Measurements from ENCODE around the gene UTS2R. TPM values are rescaled to one million over a fixed set of nuclear protein-coding genes. Genes with fewer than 3 reads are reported as not detected.

UTS2R gene
- total RNA-seq, 1 experiment from 2014 or later: not detected

DNA sequence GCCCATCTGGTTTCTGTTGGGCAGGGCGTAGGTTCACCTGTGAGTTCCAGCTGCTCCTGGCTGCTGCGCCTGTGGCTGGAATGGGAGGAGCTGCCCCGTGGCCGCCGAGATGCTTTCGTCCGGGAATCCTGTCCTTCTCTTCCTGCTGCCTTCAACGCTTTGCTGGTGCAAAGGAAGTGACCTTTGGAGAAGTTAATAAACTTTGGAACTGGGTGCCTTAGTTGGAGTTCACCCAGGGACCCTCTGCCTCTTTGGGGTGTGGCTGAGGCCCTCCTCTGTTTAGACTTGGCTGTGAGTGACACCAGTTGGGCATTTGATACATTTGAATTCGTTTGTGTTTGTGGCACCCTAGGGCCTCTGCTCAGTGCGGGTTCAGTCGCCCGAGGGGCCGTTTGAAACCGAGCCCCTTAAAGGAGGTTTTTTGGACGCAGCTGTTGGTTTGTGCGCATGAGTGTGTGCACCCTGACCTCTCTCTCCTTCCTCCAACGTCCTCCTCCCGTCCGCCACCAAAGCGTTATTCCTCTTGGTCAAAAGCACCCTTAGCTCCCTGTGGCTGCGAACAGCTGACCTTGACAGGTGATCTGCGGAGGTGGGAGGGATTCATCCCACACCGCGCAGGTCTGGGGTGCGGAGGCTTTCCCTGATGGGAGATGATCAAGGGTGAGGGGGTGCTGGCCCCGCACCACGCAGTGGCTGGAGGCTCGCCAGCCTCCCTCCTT lies 29.0 kb upstream of the UTS2R start:
- Mint-ChIP-seq H3K4me1 (ENCODE audit: insufficient read depth, unreplicated experiment) (peaks cover 13% of the 10 kb centered on the region), H3K27ac (ENCODE audit: low read depth, unreplicated experiment) (no peak overlapping the region), H3K4me3 (ENCODE audit: unreplicated experiment) (no peak overlapping the region), H3K27me3 (ENCODE audit: insufficient read depth, unreplicated experiment) (no peaks in the 10 kb centered on the region), H3K9me3 (ENCODE audit: unreplicated experiment) (no peaks in the 10 kb centered on the region), H3K36me3 (ENCODE audit: insufficient read depth, unreplicated experiment) (no peaks in the 10 kb centered on the region)
- ChIA-PET POLR2A (interaction anchor here (0.7 to 1.1 kb wide), 4 partner anchors 10 to 151 kb away, joined by 3 to 6 read pairs (median 3); no protein-coding TSS in a partner anchor), CTCF (no interaction called here)
- intact Hi-C loops (cut with micrococcal nuclease): no loop called here
- no peak for DNase-seq (ENCODE audit: unreplicated experiment)
- TF ChIP-seq, protein P1, sequence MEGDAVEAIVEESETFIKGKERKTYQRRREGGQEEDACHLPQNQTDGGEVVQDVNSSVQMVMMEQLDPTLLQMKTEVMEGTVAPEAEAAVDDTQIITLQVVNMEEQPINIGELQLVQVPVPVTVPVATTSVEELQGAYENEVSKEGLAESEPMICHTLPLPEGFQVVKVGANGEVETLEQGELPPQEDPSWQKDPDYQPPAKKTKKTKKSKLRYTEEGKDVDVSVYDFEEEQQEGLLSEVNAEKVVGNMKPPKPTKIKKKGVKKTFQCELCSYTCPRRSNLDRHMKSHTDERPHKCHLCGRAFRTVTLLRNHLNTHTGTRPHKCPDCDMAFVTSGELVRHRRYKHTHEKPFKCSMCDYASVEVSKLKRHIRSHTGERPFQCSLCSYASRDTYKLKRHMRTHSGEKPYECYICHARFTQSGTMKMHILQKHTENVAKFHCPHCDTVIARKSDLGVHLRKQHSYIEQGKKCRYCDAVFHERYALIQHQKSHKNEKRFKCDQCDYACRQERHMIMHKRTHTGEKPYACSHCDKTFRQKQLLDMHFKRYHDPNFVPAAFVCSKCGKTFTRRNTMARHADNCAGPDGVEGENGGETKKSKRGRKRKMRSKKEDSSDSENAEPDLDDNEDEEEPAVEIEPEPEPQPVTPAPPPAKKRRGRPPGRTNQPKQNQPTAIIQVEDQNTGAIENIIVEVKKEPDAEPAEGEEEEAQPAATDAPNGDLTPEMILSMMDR (IDR thresholded peaks at IDR 0.05; ENCODE audit: unreplicated experiment): no peak
- BruUV-seq (replicated peaks): no TSS peak

DNA sequence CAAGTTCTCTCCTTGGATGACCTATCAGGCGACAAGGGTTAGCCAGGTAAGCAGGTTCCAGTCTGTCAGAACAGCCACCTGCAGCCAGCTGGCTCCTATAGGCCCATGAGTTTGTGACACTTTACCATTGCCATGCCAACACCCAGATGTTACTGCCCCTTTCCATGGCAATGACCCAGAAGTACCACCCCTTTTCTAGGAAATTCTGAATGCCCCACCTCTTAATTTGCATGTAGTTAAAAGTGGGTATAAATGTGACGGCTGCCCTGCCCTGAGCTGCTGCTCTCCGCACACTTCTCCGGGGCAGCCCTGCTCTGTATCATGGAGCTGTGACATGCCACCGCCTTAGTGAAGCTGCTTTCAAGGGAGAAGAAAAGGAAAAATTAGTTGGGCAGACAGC lies 28.0 kb upstream of the UTS2R start:
- intact Hi-C loops (cut with micrococcal nuclease): no loop called here
- no peak overlapping the region for H3K27ac Mint-ChIP-seq (ENCODE audit: low read depth, unreplicated experiment)
- no peaks in the 10 kb centered on the region for H3K9me3 Mint-ChIP-seq (ENCODE audit: unreplicated experiment)
- TF ChIP-seq, protein P1 (IDR thresholded peaks at IDR 0.05; ENCODE audit: unreplicated experiment): no peak
- no peak overlapping the region for H3K4me3 Mint-ChIP-seq (ENCODE audit: unreplicated experiment)
- ChIA-PET POLR2A (interaction anchor here (0.6 to 1.2 kb wide), 6 partner anchors 11 to 467 kb away, joined by 3 to 4 read pairs (median 3); no protein-coding TSS in a partner anchor), CTCF (interaction anchor here (0.6 kb wide), 1 partner anchor 124 kb away, joined by 4 read pairs; no protein-coding TSS in a partner anchor)
- BruUV-seq (replicated peaks): no TSS peak
- H3K4me1 Mint-ChIP-seq (ENCODE audit: insufficient read depth, unreplicated experiment): peaks cover 12% of the 10 kb centered on the region
- no peak for DNase-seq (ENCODE audit: unreplicated experiment)
- no peaks in the 10 kb centered on the region for H3K36me3 Mint-ChIP-seq (ENCODE audit: insufficient read depth, unreplicated experiment)
- peaks cover 5% of the 10 kb centered on the region for H3K27me3 Mint-ChIP-seq (ENCODE audit: insufficient read depth, unreplicated experiment)

DNA sequence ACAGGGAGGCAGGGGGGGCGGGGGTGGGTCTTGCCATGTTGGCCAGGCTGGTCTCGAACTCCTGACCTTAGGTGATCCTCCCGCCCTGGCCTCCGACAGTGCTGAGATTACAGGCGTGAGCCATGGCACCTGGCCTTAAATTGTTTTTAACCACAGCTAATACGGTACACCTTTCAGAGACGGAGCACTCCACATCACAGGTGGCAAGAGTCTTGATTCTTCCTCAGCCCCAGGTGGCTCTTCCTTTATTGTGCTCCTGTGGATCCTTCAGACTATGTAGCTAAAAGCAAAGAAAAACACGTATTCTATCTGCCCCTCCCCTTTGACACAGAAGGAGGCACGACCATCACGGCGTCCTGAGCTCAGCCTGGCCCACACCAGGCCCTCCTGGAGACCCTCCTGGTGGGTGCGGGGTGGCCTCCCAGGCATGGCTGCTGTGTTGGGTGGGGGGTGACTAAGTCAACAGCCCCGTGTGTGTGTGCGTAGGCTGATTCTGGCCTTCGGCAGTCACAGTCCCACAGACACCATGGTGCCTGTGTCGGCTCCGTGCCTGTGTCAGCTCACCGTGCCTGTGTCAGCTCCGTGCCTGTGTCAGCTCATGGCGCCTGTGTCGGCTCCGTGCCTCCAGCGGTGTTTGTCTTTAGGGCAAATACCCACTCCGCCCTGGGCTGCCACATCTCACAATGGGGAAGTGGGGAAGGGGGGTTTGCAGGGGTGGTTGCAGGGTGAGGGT lies 27.2 kb upstream of the UTS2R start:
- Mint-ChIP-seq H3K27ac (ENCODE audit: low read depth, unreplicated experiment) (no peak overlapping the region), H3K36me3 (ENCODE audit: insufficient read depth, unreplicated experiment) (no peaks in the 10 kb centered on the region), H3K4me3 (ENCODE audit: unreplicated experiment) (no peak overlapping the region), H3K4me1 (ENCODE audit: insufficient read depth, unreplicated experiment) (peaks cover 8% of the 10 kb centered on the region), H3K27me3 (ENCODE audit: insufficient read depth, unreplicated experiment) (peaks cover 11% of the 10 kb centered on the region), H3K9me3 (ENCODE audit: unreplicated experiment) (no peaks in the 10 kb centered on the region)
- DNase-seq (ENCODE audit: unreplicated experiment): no peak
- intact Hi-C loops (cut with micrococcal nuclease): no loop called here
- ChIA-PET CTCF (interaction anchor here (0.7 kb wide), 1 partner anchor 26 kb away, joined by 3 read pairs; no protein-coding TSS in a partner anchor), POLR2A (interaction anchor here (0.6 to 1.2 kb wide), 5 partner anchors 12 to 466 kb away, joined by 3 to 4 read pairs (median 3); no protein-coding TSS in a partner anchor)
- BruUV-seq (replicated peaks): no TSS peak
- TF ChIP-seq, protein P1 (IDR thresholded peaks at IDR 0.05; ENCODE audit: unreplicated experiment): no peak
